HEK293 (cell line): ENCODE measurements around the gene DDN.

Experiments
- CTCF ChIA-PET: fragments of 350-600 bp; formaldehyde crosslinking; extraction: SDS; loops from one replicate; lab custom pipeline; 2021; ENCODE audit warnings: antibody characterized with exemption; lab: Yijun Ruan, JAX
- POLR2A ChIA-PET: fragments of 300-600 bp; formaldehyde crosslinking; extraction: SDS; loops from one replicate; lab custom pipeline; 2020; ENCODE audit warnings: antibody characterized with exemption, inconsistent platforms; lab: Yijun Ruan, JAX
- H3K27ac ChIP-seq: fragments of 200-500 bp; sonication (Bioruptor generic); 2 replicates; pipeline ENCODE4 v1.5.1; 2014; ENCODE audit warnings: low read depth, low read length, control low read depth, inconsistent platforms; ENCODE audit errors: extremely low read depth
- H3K36me3 ChIP-seq, 2 experiments: fragments of 200-500 bp in 1 of 2; sonication (Bioruptor generic) in 1 of 2; 1 replicate in 1 of 2; 2 replicates in 1 of 2; pipeline ENCODE4 v1.5.1; 2014 to 2017; ENCODE audit warnings: inconsistent platforms in 2 of 2, low read length in 2 of 2; ENCODE audit not compliant: control insufficient read depth in 2 of 2, insufficient read depth in 1 of 2
- H3K4me1 ChIP-seq: fragments of 200-500 bp; sonication (Bioruptor generic); 2 replicates; pipeline ENCODE4 v1.5.1; 2014; ENCODE audit warnings: mild to moderate bottlenecking, low read length, inconsistent platforms; ENCODE audit not compliant: control insufficient read depth, insufficient read depth
- H3K4me3 ChIP-seq: 2 replicates; pipeline ENCODE4 v1.5.1; 2011; ENCODE audit warnings: low read depth, mild to moderate bottlenecking, control low read depth, low read length, moderate library complexity
- H3K9me3 ChIP-seq: fragments of 200-500 bp; sonication (Bioruptor generic); 2 replicates; pipeline ENCODE4 v1.5.1; 2014; ENCODE audit warnings: low read depth, low read length, inconsistent platforms; ENCODE audit not compliant: control insufficient read depth, insufficient read depth
- EGR2 ChIP-seq: fragments of 450-650 bp; formaldehyde crosslinking; IDR thresholded peaks from 2 replicates; pipeline ENCODE4 v1.5.1; 2016; ENCODE audit warnings: low read depth, missing biosample characterization, missing genetic modification characterization
- GLI4 ChIP-seq: fragments of 450-650 bp; formaldehyde crosslinking; IDR thresholded peaks from 2 replicates; pipeline ENCODE4 v1.5.1; 2016; ENCODE audit warnings: missing biosample characterization, missing genetic modification characterization
- HIC1 ChIP-seq: fragments of 450-650 bp; formaldehyde crosslinking; IDR thresholded peaks from 2 replicates; pipeline ENCODE4 v1.5.1; 2016; ENCODE audit warnings: missing biosample characterization, missing genetic modification characterization
- PRDM10 ChIP-seq: fragments of 450-650 bp; formaldehyde crosslinking; IDR thresholded peaks from 2 replicates; pipeline ENCODE4 v1.5.1; 2016; ENCODE audit warnings: missing biosample characterization, missing genetic modification characterization
- SP2 ChIP-seq: fragments of 450-650 bp; formaldehyde crosslinking; IDR thresholded peaks from 2 replicates; pipeline ENCODE4 v1.5.1; 2016; ENCODE audit warnings: missing biosample characterization, missing genetic modification characterization
- TCF7L2 ChIP-seq: IDR thresholded peaks from 2 replicates; pipeline ENCODE4 v1.6.1; 2011; ENCODE audit warnings: low read depth, mild to moderate bottlenecking, inconsistent platforms, low read length, moderate library complexity, borderline replicate concordance
- ZBTB17 ChIP-seq: fragments of 450-650 bp; formaldehyde crosslinking; IDR thresholded peaks from 2 replicates; pipeline ENCODE4 v1.5.1; 2016; ENCODE audit warnings: missing biosample characterization, missing genetic modification characterization
- ZNF184 ChIP-seq: fragments of 450-650 bp; IDR thresholded peaks from 2 replicates; pipeline ENCODE4 v1.5.1; 2018; ENCODE audit warnings: missing biosample characterization, mild to moderate bottlenecking, missing genetic modification characterization
- ZNF26 ChIP-seq: fragments of 450-650 bp; formaldehyde crosslinking; IDR thresholded peaks from 2 replicates; pipeline ENCODE4 v1.5.1; 2016; ENCODE audit warnings: missing biosample characterization, missing genetic modification characterization
- ZNF266 ChIP-seq: fragments of 450-650 bp; formaldehyde crosslinking; IDR thresholded peaks from 2 replicates; pipeline ENCODE4 v1.5.1; 2016; ENCODE audit warnings: missing biosample characterization, missing genetic modification characterization, low read depth
- ZNF292 ChIP-seq: fragments of 450-650 bp; formaldehyde crosslinking; IDR thresholded peaks from 2 replicates; pipeline ENCODE4 v1.5.1; 2016; ENCODE audit warnings: low read depth, missing biosample characterization, missing genetic modification characterization, borderline replicate concordance
- ZNF394 ChIP-seq: fragments of 450-650 bp; formaldehyde crosslinking; IDR thresholded peaks from 2 replicates; pipeline ENCODE4 v1.5.1; 2016; ENCODE audit warnings: missing biosample characterization, missing genetic modification characterization, mild to moderate bottlenecking, moderate library complexity, borderline replicate concordance
- ZNF777 ChIP-seq: fragments of 450-650 bp; formaldehyde crosslinking; IDR thresholded peaks from 2 replicates; pipeline ENCODE4 v1.5.1; 2017; ENCODE audit warnings: missing biosample characterization, missing genetic modification characterization, borderline replicate concordance
- ZNF830 ChIP-seq: fragments of 450-650 bp; IDR thresholded peaks from 2 replicates; pipeline ENCODE4 v1.5.0; 2018; ENCODE audit warnings: missing biosample characterization, missing genetic modification characterization, low read depth, mild to moderate bottlenecking, moderate library complexity
- TF ChIP-seq, protein P1 (sequence below): fragments of 450-650 bp; formaldehyde crosslinking; optimal IDR thresholded peaks from 2 replicates; pipeline ENCODE3; 2016; ENCODE audit warnings: missing biosample characterization, mild to moderate bottlenecking, missing genetic modification characterization

DDN gene

DNA sequence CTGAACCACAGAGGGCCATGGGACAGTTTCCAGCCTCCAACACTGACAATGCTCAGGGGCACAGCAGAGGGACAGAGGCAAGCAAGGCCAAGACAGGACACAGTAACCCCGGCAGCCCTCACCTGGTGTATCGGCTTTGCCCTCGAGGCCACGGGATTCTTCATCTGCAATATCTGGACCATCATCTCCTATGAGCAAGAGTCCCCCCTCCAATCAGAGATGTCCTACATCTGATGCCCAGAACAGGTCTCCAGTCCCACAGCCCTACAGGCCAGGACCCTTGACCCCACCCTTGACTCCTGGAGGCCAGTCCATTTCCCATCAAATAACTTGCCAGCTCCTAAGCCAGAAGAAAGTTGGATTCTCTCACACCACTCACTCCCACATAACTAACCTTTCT is 44.1 kb upstream of the DDN start (continued):
- TF ChIP-seq ZNF266 (tag by site-specific recombination), result no peak
- no peak for TF ChIP-seq ZNF777 (tag by site-specific recombination)
- TF ChIP-seq EGR2 (tag by site-specific recombination), result no peak
- TF ChIP-seq, all 188 proteins: peak for 0

- peak; percentile 34 for TF ChIP-seq SP2
- 0 out of 2 replicates have a peak, but pooled peaks have one; percentile 16 for TF ChIP-seq HIC1
- TF ChIP-seq PRDM10 (tag by site-specific recombination), result no peak
- CTCF ChIA-PET, result interaction anchor here (1.0 to 2.0 kb wide), 2 partner anchors 23 to 57 kb away, joined by 5 to 6 read pairs; no protein-coding TSS in a partner anchor
- Histone ChIP-seq H3K9me3 (no peaks in the 10 kb centered on the region), H3K27ac (no peak overlapping the region), H3K36me3 (peaks cover 13 to 99% of the 10 kb centered on the region in 2 experiments), H3K4me1 (no peaks in the 10 kb centered on the region), H3K4me3 (no peak overlapping the region)
- POLR2A ChIA-PET, result no interaction called here
These were observed 42.8 kb upstream of the DDN start for GRCh38 chr12:49041881-49042484.

GRCh38 chr12:49041036-49041880 is 42.1 kb upstream of the DDN start:
- Histone ChIP-seq H3K27ac (no peak overlapping the region), H3K4me1 (no peaks in the 10 kb centered on the region), H3K4me3 (no peak overlapping the region)
- TF ChIP-seq ZNF394 (tag by site-specific recombination), result peak; percentile 49; the same call in 1 of the 2 replicates
- TF ChIP-seq GLI4 (tag by site-specific recombination), result no peak
- no peak for TF ChIP-seq ZNF26 (tag by site-specific recombination)
- TF ChIP-seq ZNF830 (tag by site-specific recombination), result no peak
- TF ChIP-seq ZNF292 (tag by site-specific recombination), result no peak
- TF ChIP-seq, protein P1, sequence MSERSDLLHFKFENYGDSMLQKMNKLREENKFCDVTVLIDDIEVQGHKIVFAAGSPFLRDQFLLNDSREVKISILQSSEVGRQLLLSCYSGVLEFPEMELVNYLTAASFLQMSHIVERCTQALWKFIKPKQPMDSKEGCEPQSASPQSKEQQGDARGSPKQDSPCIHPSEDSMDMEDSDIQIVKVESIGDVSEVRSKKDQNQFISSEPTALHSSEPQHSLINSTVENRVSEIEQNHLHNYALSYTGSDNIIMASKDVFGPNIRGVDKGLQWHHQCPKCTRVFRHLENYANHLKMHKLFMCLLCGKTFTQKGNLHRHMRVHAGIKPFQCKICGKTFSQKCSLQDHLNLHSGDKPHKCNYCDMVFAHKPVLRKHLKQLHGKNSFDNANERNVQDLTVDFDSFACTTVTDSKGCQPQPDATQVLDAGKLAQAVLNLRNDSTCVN, result no peak
- TF ChIP-seq ZNF184, result no peak
- TF ChIP-seq TCF7L2, result no peak
- TF ChIP-seq ZBTB17 (tag by site-specific recombination), result no peak
- TF ChIP-seq, all 188 proteins: peak for 1
- CTCF ChIA-PET, result interaction anchor here (1.0 to 1.1 kb wide), 2 partner anchors 22 to 51 kb away, joined by 3 to 5 read pairs; no protein-coding TSS in a partner anchor
- Histone ChIP-seq H3K36me3 (peaks cover 16 to 98% of the 10 kb centered on the region in 2 experiments), H3K9me3 (no peaks in the 10 kb centered on the region)
- POLR2A ChIA-PET, result interaction anchor here (0.5 kb wide), 1 partner anchor 60 kb away, joined by 3 read pairs; no protein-coding TSS in a partner anchor
